Neural cell (in vitro differentiated cells): ENCODE results near the gene GNG7. TPM values are rescaled to one million over a fixed set of nuclear protein-coding genes. Genes with fewer than 3 reads are reported as not detected.
"Not testable (repeated sequence)": the region's sequence is repeated elsewhere in the genome, so short reads cannot be mapped to it uniquely, and the experiment has no call there.

Source experiments
- H2AFZ ChIP-seq: fragments of 200-600, 300-800 bp; sonication (generic), shearing (Covaris generic); 2 replicates; pipeline ENCODE4 v1.6.0; 2014; ENCODE audit warnings: low read depth, mild to moderate bottlenecking, antibody characterized with exemption, low read length, moderate library complexity
- H3F3A ChIP-seq: fragments of 200-600 bp; shearing (Covaris generic); 2 replicates; pipeline ENCODE4 v1.6.1; 2016; ENCODE audit warnings: mild to moderate bottlenecking, moderate library complexity, mixed read lengths, antibody characterized with exemption, low read length; ENCODE audit not compliant: insufficient read depth, poor library complexity, severe bottlenecking
- H3K27ac ChIP-seq: fragments of 200-600, 300-800 bp; sonication (generic), shearing (Covaris generic); 2 replicates; pipeline ENCODE4 v1.5.1; 2014; ENCODE audit warnings: mild to moderate bottlenecking, low read length, moderate library complexity
- H3K27me3 ChIP-seq: fragments of 300-800, 200-600 bp; sonication (generic), shearing (Covaris generic); 2 replicates; pipeline ENCODE4 v1.6.0; 2014; ENCODE audit warnings: mild to moderate bottlenecking, low read depth, low read length, moderate library complexity; ENCODE audit not compliant: insufficient read depth
- H3K36me3 ChIP-seq: fragments of 300-800, 200-600 bp; sonication (generic), shearing (Covaris generic); 2 replicates; pipeline ENCODE4 v1.5.1; 2014; ENCODE audit warnings: mild to moderate bottlenecking, antibody characterized with exemption, low read length, moderate library complexity; ENCODE audit not compliant: insufficient read depth
- H3K4me2 ChIP-seq: fragments of 300-800, 200-600 bp; sonication (generic), shearing (Covaris generic); 2 replicates; pipeline ENCODE4 v1.6.0; 2014; ENCODE audit warnings: mild to moderate bottlenecking, low read length
- H3K4me3 ChIP-seq: fragments of 300-800, 200-600 bp; sonication (generic), shearing (Covaris generic); 2 replicates; pipeline ENCODE4 v1.5.1; 2014; ENCODE audit warnings: mild to moderate bottlenecking, low read length, moderate library complexity
- H3K79me2 ChIP-seq: fragments of 200-600 bp; shearing (Covaris generic); replicated peaks from 2 replicates; pipeline ENCODE4 v1.6.0; 2014; ENCODE audit warnings: mild to moderate bottlenecking, low read length, moderate library complexity; ENCODE audit not compliant: insufficient read depth
- H3K9ac ChIP-seq: fragments of 300-800, 200-600 bp; sonication (generic), shearing (Covaris generic); 2 replicates; pipeline ENCODE4 v1.6.1; 2016; ENCODE audit warnings: mild to moderate bottlenecking, low read length, mixed read lengths
- H3K9me2 ChIP-seq: fragments of 200-600 bp; shearing (Covaris generic); 2 replicates; pipeline ENCODE4 v1.6.1; 2016; ENCODE audit warnings: mild to moderate bottlenecking, low read length, mixed read lengths; ENCODE audit not compliant: insufficient read depth
- H3K9me3 ChIP-seq: fragments of 200-600, 300-800 bp; sonication (generic), shearing (Covaris generic); 2 replicates; pipeline ENCODE4 v1.6.1; 2016; ENCODE audit warnings: mild to moderate bottlenecking, mixed run types, low read length, moderate library complexity, mixed read lengths
- H4K20me1 ChIP-seq: fragments of 200-600 bp; shearing (Covaris generic); 2 replicates; pipeline ENCODE4 v1.6.1; 2016; ENCODE audit warnings: mild to moderate bottlenecking, mixed run types; ENCODE audit not compliant: insufficient read depth
- EP300 ChIP-seq: fragments of 450-650 bp; conservative IDR thresholded peaks from 2 replicates; pipeline ENCODE4 v1.6.1; 2014; ENCODE audit warnings: antibody characterized with exemption, mild to moderate bottlenecking, moderate library complexity; ENCODE audit not compliant: poor library complexity, severe bottlenecking
- EZH2 ChIP-seq: fragments of 200-600, 300-800 bp; shearing (Covaris generic), sonication (generic); IDR thresholded peaks from 2 replicates; pipeline ENCODE4 v1.6.1; 2014; ENCODE audit warnings: antibody characterized with exemption, low read length, borderline replicate concordance, mild to moderate bottlenecking; ENCODE audit not compliant: insufficient read depth, poor library complexity, severe bottlenecking
- MXI1 ChIP-seq: fragments of 450-650 bp; conservative IDR thresholded peaks from 2 replicates; pipeline ENCODE4 v1.6.1; 2014; ENCODE audit warnings: antibody characterized with exemption, mild to moderate bottlenecking; ENCODE audit not compliant: poor library complexity, severe bottlenecking
- POLR2AphosphoS5 ChIP-seq: IDR thresholded peaks from 2 replicates; pipeline ENCODE4 v1.6.1; 2012
- RAD21 ChIP-seq: fragments of 450-650 bp; conservative IDR thresholded peaks from 2 replicates; pipeline ENCODE4 v1.6.1; 2014; ENCODE audit warnings: antibody characterized with exemption, mild to moderate bottlenecking, moderate library complexity
- REST ChIP-seq: IDR thresholded peaks from 2 replicates; pipeline ENCODE4 v1.6.1; 2012; ENCODE audit warnings: borderline replicate concordance
- SMC3 ChIP-seq: fragments of 450-650 bp; conservative IDR thresholded peaks from 2 replicates; pipeline ENCODE4 v1.6.1; 2014; ENCODE audit warnings: antibody characterized with exemption, mild to moderate bottlenecking, moderate library complexity; ENCODE audit not compliant: poor library complexity
- TAF1 ChIP-seq: IDR thresholded peaks from 2 replicates; pipeline ENCODE4 v1.6.1; 2012; ENCODE audit warnings: low read depth
- polyA plus RNA-seq: library from polyadenylated mRNA; depleted of rRNA; stranded (reverse); fragments of >200 nt; gene quantifications from 2 replicates; pipeline ENCODE4 v1.2.3, GENCODE V29; 2014
- TF ChIP-seq, protein P1 (sequence below): fragments of 450-650 bp; IDR thresholded peaks from 2 replicates; pipeline ENCODE4 v1.5.1; 2014; ENCODE audit warnings: antibody characterized with exemption, mild to moderate bottlenecking, moderate library complexity; ENCODE audit not compliant: poor library complexity, severe bottlenecking

The GNG7 gene
- polyA plus RNA-seq, 1 donor from 2014 or later, result 3.0 TPM

DNA sequence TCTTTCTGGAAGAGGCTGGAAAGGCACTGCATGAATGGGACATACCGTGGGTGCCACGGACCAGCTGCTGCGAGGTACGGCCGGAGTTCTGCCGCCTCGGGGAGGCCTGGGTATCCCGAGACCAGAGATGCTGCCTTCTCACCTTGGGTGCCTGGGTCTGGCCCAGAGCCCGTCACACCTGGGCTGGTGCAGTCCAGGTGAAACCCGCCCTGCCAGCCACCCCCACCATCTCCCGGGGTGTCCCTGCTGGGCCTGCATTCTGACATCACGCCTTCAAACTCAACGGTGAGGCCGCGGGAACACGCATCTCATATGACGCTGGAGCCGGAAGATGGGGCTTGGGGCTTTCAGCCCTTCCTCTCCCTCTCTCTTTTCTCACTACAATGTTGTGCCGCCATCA lies 128.6 kb downstream of the GNG7 start:
- no peak overlapping the region for H3K27ac ChIP-seq
- H4K20me1 ChIP-seq, result no peaks in the 10 kb centered on the region
- H3K79me2 ChIP-seq, result no peaks in the 10 kb centered on the region
- no peak overlapping the region for H3K4me3 ChIP-seq
- no peak overlapping the region for H3K9ac ChIP-seq
- TF ChIP-seq TAF1 (no peak), SMC3 (no peak), EZH2 (no peak), REST (no peak), RAD21 (no peak), MXI1 (no peak), EP300 (no peak), POLR2AphosphoS5 (no peak)
- TF ChIP-seq, protein P1, sequence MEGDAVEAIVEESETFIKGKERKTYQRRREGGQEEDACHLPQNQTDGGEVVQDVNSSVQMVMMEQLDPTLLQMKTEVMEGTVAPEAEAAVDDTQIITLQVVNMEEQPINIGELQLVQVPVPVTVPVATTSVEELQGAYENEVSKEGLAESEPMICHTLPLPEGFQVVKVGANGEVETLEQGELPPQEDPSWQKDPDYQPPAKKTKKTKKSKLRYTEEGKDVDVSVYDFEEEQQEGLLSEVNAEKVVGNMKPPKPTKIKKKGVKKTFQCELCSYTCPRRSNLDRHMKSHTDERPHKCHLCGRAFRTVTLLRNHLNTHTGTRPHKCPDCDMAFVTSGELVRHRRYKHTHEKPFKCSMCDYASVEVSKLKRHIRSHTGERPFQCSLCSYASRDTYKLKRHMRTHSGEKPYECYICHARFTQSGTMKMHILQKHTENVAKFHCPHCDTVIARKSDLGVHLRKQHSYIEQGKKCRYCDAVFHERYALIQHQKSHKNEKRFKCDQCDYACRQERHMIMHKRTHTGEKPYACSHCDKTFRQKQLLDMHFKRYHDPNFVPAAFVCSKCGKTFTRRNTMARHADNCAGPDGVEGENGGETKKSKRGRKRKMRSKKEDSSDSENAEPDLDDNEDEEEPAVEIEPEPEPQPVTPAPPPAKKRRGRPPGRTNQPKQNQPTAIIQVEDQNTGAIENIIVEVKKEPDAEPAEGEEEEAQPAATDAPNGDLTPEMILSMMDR, result no peak
- H3F3A ChIP-seq, result no peaks in the 10 kb centered on the region
- peaks cover 5% of the 10 kb centered on the region for H3K27me3 ChIP-seq
- H3K9me2 ChIP-seq, result no peaks in the 10 kb centered on the region
- no peak overlapping the region for H2AFZ ChIP-seq
- H3K4me2 ChIP-seq, result no peak overlapping the region
- H3K9me3 ChIP-seq, result no peaks in the 10 kb centered on the region
- no peaks in the 10 kb centered on the region for H3K36me3 ChIP-seq

GRCh38 chr19:2572152-2572551 lies 130.3 kb downstream of the GNG7 start:
- H3K9ac ChIP-seq, H3K4me3 ChIP-seq, H3K9me3 ChIP-seq, H3K27me3 ChIP-seq, H3K27ac ChIP-seq, H4K20me1 ChIP-seq, H3K4me2 ChIP-seq, H2AFZ ChIP-seq, H3K9me2 ChIP-seq, H3K79me2 ChIP-seq, H3F3A ChIP-seq, H3K36me3 ChIP-seq: not testable (repeated sequence)
